HG02870 (cell line): ENCODE data around the gene PHKG1.
"Not testable (repeated sequence)": the region's sequence is repeated elsewhere in the genome, so short reads cannot be mapped to it uniquely, and the experiment has no call there.

ENCODE experiments used
- ATAC-seq: cut with Tn5 transposase; IDR thresholded peaks from one replicate; pipeline ENCODE4 v1.9.1; 2021; ENCODE audit warnings: mild to moderate bottlenecking, moderate library complexity; ENCODE audit not compliant: unreplicated experiment

The PHKG1 gene

GRCh38 chr7:56046721-56047445 lies 45.9 kb downstream of the PHKG1 start:
- no peak for ATAC-seq

- not testable (repeated sequence) for ATAC-seq
Observed at GRCh38 chr7:56045758-56046157, 47.0 kb downstream of the PHKG1 start.

- no peak for ATAC-seq
Observed at GRCh38 chr7:56040730-56041129, 52.0 kb downstream of the PHKG1 start.

- ATAC-seq: peak; percentile 99
Observed at GRCh38 chr7:56033671-56034432, 58.9 kb downstream of the PHKG1 start.

GRCh38 chr7:56032578-56032977 lies 60.2 kb downstream of the PHKG1 start:
- ATAC-seq: not testable (repeated sequence)

GRCh38 chr7:56031556-56031955 lies 61.2 kb downstream of the PHKG1 start:
- not testable (repeated sequence) for ATAC-seq

GRCh38 chr7:56030340-56030739 lies 62.4 kb downstream of the PHKG1 start:
- ATAC-seq: no peak
